Measurements from ENCODE around the gene TREM1. TPM values are rescaled to one million over a fixed set of nuclear protein-coding genes. Genes with fewer than 3 reads are reported as not detected.

TREM1 gene
- total RNA-seq, 2 donors from 2014 or later: 3.8 to 4.0 TPM

- intact Hi-C loops (cut with DNase I): no loop called here
Observed at GRCh38 chr6:41228616-41229015, 57.9 kb downstream of the TREM1 start.

DNA sequence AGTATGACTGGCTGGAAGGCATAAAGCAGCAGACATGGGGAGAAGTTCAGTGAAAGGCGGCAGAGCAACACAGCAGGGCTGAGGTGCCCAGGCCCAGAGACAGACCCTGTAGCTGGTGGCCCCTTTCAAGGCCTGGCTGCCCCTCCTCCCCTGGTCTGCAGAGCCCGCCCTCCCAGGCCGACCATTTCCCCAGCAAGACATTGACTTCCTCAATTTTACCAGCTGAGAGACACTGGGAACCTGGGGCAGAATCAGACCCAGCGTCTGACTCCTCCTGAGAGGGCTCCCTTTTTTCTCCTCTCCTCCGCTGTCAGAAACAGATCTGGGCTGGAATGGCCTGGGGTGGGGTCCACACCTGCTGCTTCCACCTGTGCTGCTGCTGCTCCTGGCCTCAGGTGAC lies 58.4 kb downstream of the TREM1 start, which contains the start of gene TREML4:
TSS of gene TREML4 (plus strand) at position 254 of the 400 bp plus-strand sequence. CDS start at position 333, 79 bp downstream.
- no peak for DNase-seq (ENCODE audit: low spot score)
- intact Hi-C loops (cut with DNase I): no loop called here

More at GRCh38 chr6:41228616-41229015, 57.9 kb downstream of the TREM1 start:
- no peak for DNase-seq (ENCODE audit: low spot score)

- intact Hi-C loops (cut with DNase I): no loop called here
Observed at GRCh38 chr6:41226752-41227151, 59.7 kb downstream of the TREM1 start.

DNA sequence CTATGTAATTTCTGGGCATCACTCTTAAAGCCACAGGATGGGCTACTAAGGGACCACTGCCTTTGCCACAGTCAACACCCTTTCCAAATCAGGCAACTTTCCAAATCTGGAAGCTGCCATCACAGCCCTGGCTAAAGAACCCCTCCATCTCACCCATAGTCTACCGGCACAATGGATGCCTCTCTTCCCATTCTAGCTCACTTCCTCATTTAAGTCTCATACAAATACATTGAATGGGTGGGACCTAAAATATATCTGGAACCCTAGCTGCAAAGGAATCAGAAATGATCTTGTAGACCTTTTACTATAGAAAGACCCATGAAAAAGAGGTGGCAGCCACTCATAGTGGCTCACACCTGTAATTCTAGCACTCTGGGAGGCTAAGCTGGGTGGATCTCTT lies 61.7 kb downstream of the TREM1 start:
- intact Hi-C loops (cut with DNase I): no loop called here
- DNase-seq (ENCODE audit: low spot score): no peak

More at GRCh38 chr6:41226752-41227151, 59.7 kb downstream of the TREM1 start:
- DNase-seq (ENCODE audit: low spot score): no peak

Other genes starting within 250 kb of the TREM1 start
- under 1 TPM; 0.42 to 0.52 TPM for gene UNC5CL, start 247.5 kb downstream of the TREM1 start, total RNA-seq
- not detected for gene TSPO2, start 244.2 kb downstream of the TREM1 start, total RNA-seq
- gene APOBEC2, start 233.5 kb downstream of the TREM1 start, total RNA-seq: under 1 TPM in 1 of 2 donors, not detected in 1; 0.43 TPM
- 10 to 100 TPM; 12.1 to 14.5 TPM for gene OARD1, start 214.3 kb downstream of the TREM1 start, total RNA-seq
- gene NFYA, start 213.7 kb downstream of the TREM1 start, total RNA-seq: 10 to 100 TPM in 1 of 2 donors, 1 to 10 TPM in 1; 8.4 to 10.6 TPM
- gene TREML1, start 132.3 kb downstream of the TREM1 start, total RNA-seq: under 1 TPM; 0.56 to 0.57 TPM
- gene TREM2, start 123.6 kb downstream of the TREM1 start, total RNA-seq: 1 to 10 TPM; 3.8 to 8.6 TPM
- gene TREML2, start 85.5 kb downstream of the TREM1 start, total RNA-seq: under 1 TPM; 0.19 to 0.28 TPM
- gene TREML4, start 58.3 kb downstream of the TREM1 start, total RNA-seq: under 1 TPM in 1 of 2 donors, not detected in 1; 0.14 TPM
- gene NCR2, start 48.9 kb upstream of the TREM1 start, total RNA-seq: not detected

Data from posterior vena cava (tissue), 2 donors.